ENCODE results near the gene CDC20B. TPM values are rescaled to one million over a fixed set of nuclear protein-coding genes. Genes with fewer than 3 reads are reported as not detected.

CDC20B gene
- total and polyA plus RNA-seq, 2 of the 8 experiments (the other 6 are each of a cell fraction or from before 2014, with no cell fraction given): 0.06 TPM; not detected in 1

- no peak overlapping the region for H2BK120ac ChIP-seq (replicated peaks; ENCODE audit: low read depth, low read length)
- H4K91ac ChIP-seq (replicated peaks; ENCODE audit: insufficient read length, low read length): no peak overlapping the region
- H3K79me1 ChIP-seq (ENCODE audit: low read depth, low read length): no peaks in the 10 kb centered on the region
- no peak overlapping the region for H4K5ac ChIP-seq (ENCODE audit: insufficient read length, low read depth, low read length)
- H3K9me3 ChIP-seq (ENCODE audit: insufficient read depth in 2 of 2, low read depth in 1 of 2, low read length in 1 of 2): no peaks in the 10 kb centered on the region
- H3K23me2 ChIP-seq (ENCODE audit: low read depth, low read length): no peaks in the 10 kb centered on the region
- H3K4me1 ChIP-seq (replicated peaks in 1 of 4; ENCODE audit: control insufficient read depth in 3 of 4, insufficient read depth in 4 of 4, low read length in 3 of 4): no peaks in the 10 kb centered on the region
- H2BK5ac ChIP-seq (ENCODE audit: low read depth, low read length): no peak overlapping the region
- no peak overlapping the region for H2AK5ac ChIP-seq (ENCODE audit: low read depth, low read length)
- WGBS, 2 experiments (ENCODE audit: extremely low coverage in 1 of 2, insufficient coverage in 1 of 2, insufficient read length in 1 of 2, insufficient replicate concordance in 2 of 2, low coverage in 1 of 2, low lambda C conversion rate in 2 of 2, missing lambda C conversion rate in 1 of 2): 89% methylated on average over 3 of the region's 3 CpGs; no CpG with 5 or more reads in 1 of the 2 experiments
- no peak overlapping the region for H4K8ac ChIP-seq (ENCODE audit: extremely low read depth, insufficient read depth, low read length)
- H3K36me3 ChIP-seq (ENCODE audit: control insufficient read depth in 2 of 4, insufficient read depth in 4 of 4, low read length in 3 of 4): no peaks in the 10 kb centered on the region
- H3K4me2 ChIP-seq (ENCODE audit: insufficient read depth in 1 of 2, low read depth in 2 of 2, low read length in 2 of 2): no peak overlapping the region
- H3K23ac ChIP-seq (ENCODE audit: insufficient read length): no peak overlapping the region
- FAIRE-seq (no peak), DNase-seq (ENCODE audit: low read depth in 1 of 2, low spot score in 2 of 2) (no peak)
- H3K27ac ChIP-seq (ENCODE audit: low read depth, low read length): no peak overlapping the region
- no peak overlapping the region for H3K18ac ChIP-seq (ENCODE audit: extremely low read depth, low read length)
- H3K56ac ChIP-seq (replicated peaks; ENCODE audit: insufficient read length, low read depth, low read length): no peak overlapping the region
- no peak overlapping the region for H2BK12ac ChIP-seq (ENCODE audit: low read depth, low read length)
- no peak overlapping the region for H3K14ac ChIP-seq (ENCODE audit: insufficient read length)
- TF ChIP-seq RBBP5 (IDR thresholded peaks at IDR 0.05; ENCODE audit: borderline replicate concordance, low read depth, low read length): no peak
- TF ChIP-seq TBP (IDR thresholded peaks at IDR 0.05; ENCODE audit: low read depth, low read length): no peak
- TF ChIP-seq RFX5 (IDR thresholded peaks at IDR 0.05; ENCODE audit: borderline replicate concordance, low read depth, low read length): no peak
- TF ChIP-seq POU5F1 (IDR thresholded peaks at IDR 0.05; ENCODE audit: low read depth, low read length): no peak
- TF ChIP-seq CREB1 (IDR thresholded peaks at IDR 0.05): no peak
- TF ChIP-seq KDM1A (IDR thresholded peaks at IDR 0.05; ENCODE audit: borderline replicate concordance, low read length): no peak
- no peak for TF ChIP-seq SIX5 (IDR thresholded peaks at IDR 0.05; ENCODE audit: low read depth, low read length)
- TF ChIP-seq, protein P1, sequence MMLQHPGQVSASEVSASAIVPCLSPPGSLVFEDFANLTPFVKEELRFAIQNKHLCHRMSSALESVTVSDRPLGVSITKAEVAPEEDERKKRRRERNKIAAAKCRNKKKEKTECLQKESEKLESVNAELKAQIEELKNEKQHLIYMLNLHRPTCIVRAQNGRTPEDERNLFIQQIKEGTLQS (IDR thresholded peaks at IDR 0.05; ENCODE audit: insufficient read depth, low read depth, low read length): no peak
- no peak for TF ChIP-seq HDAC6 (IDR thresholded peaks at IDR 0.05; ENCODE audit: low read depth, low read length)
- no peak for TF ChIP-seq PHF8 (conservative IDR thresholded peaks at IDR 0.05; ENCODE audit: low read depth, low read length)
- no peak for TF ChIP-seq SAP30 (IDR thresholded peaks at IDR 0.05; ENCODE audit: insufficient read depth, insufficient replicate concordance, low read length)
- ChIA-PET CTCF (ENCODE audit: partially characterized antibody) (interaction anchor here (0.9 to 1.8 kb wide), 3 partner anchors 179 to 219 kb away, joined by 3 to 8 read pairs (median 4); no protein-coding TSS in a partner anchor), POLR2A (ENCODE audit: partially characterized antibody) (no interaction called here)
- no peak overlapping the region for H3K9ac ChIP-seq (replicated peaks in 1 of 4; ENCODE audit: extremely low read depth in 1 of 4, low read depth in 3 of 4, low read length in 3 of 4)
- H2BK15ac ChIP-seq (ENCODE audit: low read length): no peak overlapping the region
- no peak overlapping the region for H2AFZ ChIP-seq (ENCODE audit: low read length)
- no peak overlapping the region for H3K4ac ChIP-seq (replicated peaks; ENCODE audit: insufficient read length, low read depth, low read length)
- H3K27me3 ChIP-seq (replicated peaks in 1 of 4; ENCODE audit: control insufficient read depth in 3 of 4, extremely low read depth in 1 of 4, insufficient read depth in 3 of 4, low read length in 3 of 4): no peaks in the 10 kb centered on the region
- no peaks in the 10 kb centered on the region for H4K20me1 ChIP-seq (replicated peaks in 1 of 2; ENCODE audit: control insufficient read depth in 1 of 2, insufficient read depth in 2 of 2, low read length in 2 of 2)
- H3K4me3 ChIP-seq (ENCODE audit: extremely low read depth in 1 of 4, insufficient read depth in 2 of 4, low read depth in 3 of 4, low read length in 4 of 4): no peak overlapping the region
- no peak overlapping the region for H2BK20ac ChIP-seq (ENCODE audit: low read length)
- no peaks in the 10 kb centered on the region for H3K79me2 ChIP-seq (ENCODE audit: control insufficient read depth in 1 of 2, insufficient read depth in 2 of 2, low read length in 2 of 2)
Measured at GRCh38 chr5:55123365-55123764, 49.6 kb downstream of the CDC20B start.

All from H1 (cell line).